Body of pancreas (tissue), 4 donors: ENCODE measurements around the gene MAPK8. TPM values are rescaled to one million over a fixed set of nuclear protein-coding genes. Genes with fewer than 3 reads are reported as not detected.

Source experiments
- ATAC-seq: fragments of 150-250 bp; one replicate; pipeline ENCODE4 v1.9.1; 2016
- DNase-seq, 4 donors: peaks; one replicate each; pipeline ENCODE4 v3.0.0-alpha.2; 2019
- H3K27ac ChIP-seq, 4 donors: fragments of 200-600 bp; sonication (generic); 1 replicate in 3 of 4; 2 replicates in 1 of 4; pipeline versions ENCODE4 v1.5.1 to v1.6.1; 2016 to 2019; ENCODE audit warnings: mild to moderate bottlenecking in 1 of 4, mixed read lengths in 1 of 4, moderate library complexity in 1 of 4
- H3K27me3 ChIP-seq, 2 donors: fragments of 200-600 bp; sonication (generic); one replicate each; pipeline ENCODE4 v1.6.0; 2016; ENCODE audit warnings: mild to moderate bottlenecking in 1 of 2
- H3K36me3 ChIP-seq, 2 donors: fragments of 200-600 bp; sonication (generic); replicated peaks in 1 of 2; 2 replicates each; pipeline ENCODE4 v1.5.1; 2016; ENCODE audit warnings: low read depth in 2 of 2; ENCODE audit not compliant: insufficient read depth in 1 of 2
- H3K4me1 ChIP-seq: fragments of 200-600 bp; sonication (generic); one replicate; pipeline ENCODE4 v1.6.0; 2016
- H3K4me3 ChIP-seq, 2 donors: fragments of 200-600 bp; sonication (generic); 1 replicate in 1 of 2; 2 replicates in 1 of 2; pipeline ENCODE4 v1.5.1; 2016 to 2019
- H3K9me3 ChIP-seq, 3 donors: fragments of 200-600 bp; sonication (generic); 1 replicate in 2 of 3; 2 replicates in 1 of 3; pipeline ENCODE4 v1.5.1; 2016
- POLR2A ChIP-seq, 3 donors: fragments of 450-650 bp; IDR thresholded peaks; one replicate each; pipeline ENCODE4 v1.6.1; 2016; ENCODE audit warnings: antibody characterized with exemption in 3 of 3, mild to moderate bottlenecking in 2 of 3
- WGBS, 2 donors: methylation state at CpG; one replicate each; pipeline ENCODE4 v1.1.5; 2017; 5-methylcytosine and 5-hydroxymethylcytosine counted together
- intact Hi-C: fragments of 100-400 bp; cut with DNase I; formaldehyde crosslinking; loops from one replicate; pipeline ENCODE4 v1.15.1; 2023
- total RNA-seq, 2 donors: library from RNA; depleted of rRNA; stranded (reverse); fragments of >200 nt; gene quantifications; one replicate each; pipeline ENCODE4 v1.1.0, GENCODE V29; 2016
- TF ChIP-seq, protein P1 (sequence below), 7 experiments: fragments of 450-650 bp in 4 of 7; fragments of 200-600 bp in 3 of 7; sonication (generic) in 3 of 7; IDR thresholded peaks; one replicate each; pipeline ENCODE4 v1.5.1; 2016 to 2019; ENCODE audit warnings: antibody characterized with exemption in 7 of 7

Gene MAPK8
- total RNA-seq, 2 donors from 2014 or later, result 16.1 to 22.7 TPM

GRCh38 chr10:48430402-48430993, 124.0 kb downstream of the MAPK8 start:
- Histone ChIP-seq H3K9me3 (no peaks in the 10 kb centered on the region), H3K4me3 (no peak overlapping the region), H3K36me3 (peaks cover 0 to 3% of the 10 kb centered on the region in 2 donors), H3K4me1 (no peaks in the 10 kb centered on the region), H3K27ac (no peak overlapping the region), H3K27me3 (no peaks in the 10 kb centered on the region)
- ATAC-seq (no peak), DNase-seq (no peak)
- TF ChIP-seq, protein P1, sequence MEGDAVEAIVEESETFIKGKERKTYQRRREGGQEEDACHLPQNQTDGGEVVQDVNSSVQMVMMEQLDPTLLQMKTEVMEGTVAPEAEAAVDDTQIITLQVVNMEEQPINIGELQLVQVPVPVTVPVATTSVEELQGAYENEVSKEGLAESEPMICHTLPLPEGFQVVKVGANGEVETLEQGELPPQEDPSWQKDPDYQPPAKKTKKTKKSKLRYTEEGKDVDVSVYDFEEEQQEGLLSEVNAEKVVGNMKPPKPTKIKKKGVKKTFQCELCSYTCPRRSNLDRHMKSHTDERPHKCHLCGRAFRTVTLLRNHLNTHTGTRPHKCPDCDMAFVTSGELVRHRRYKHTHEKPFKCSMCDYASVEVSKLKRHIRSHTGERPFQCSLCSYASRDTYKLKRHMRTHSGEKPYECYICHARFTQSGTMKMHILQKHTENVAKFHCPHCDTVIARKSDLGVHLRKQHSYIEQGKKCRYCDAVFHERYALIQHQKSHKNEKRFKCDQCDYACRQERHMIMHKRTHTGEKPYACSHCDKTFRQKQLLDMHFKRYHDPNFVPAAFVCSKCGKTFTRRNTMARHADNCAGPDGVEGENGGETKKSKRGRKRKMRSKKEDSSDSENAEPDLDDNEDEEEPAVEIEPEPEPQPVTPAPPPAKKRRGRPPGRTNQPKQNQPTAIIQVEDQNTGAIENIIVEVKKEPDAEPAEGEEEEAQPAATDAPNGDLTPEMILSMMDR (IDR thresholded peaks at IDR 0.05), result no peak
- TF ChIP-seq POLR2A (IDR thresholded peaks at IDR 0.05), result no peak
- 87 to 95% methylated on average over 4 of the region's 4 CpGs for WGBS, 2 donors
- intact Hi-C loops, result no loop called here

- no peak for DNase-seq
- H3K27ac ChIP-seq, result no peak overlapping the region
- no peaks in the 10 kb centered on the region for H3K9me3 ChIP-seq
- H3K36me3 ChIP-seq, result peaks cover 0 to 3% of the 10 kb centered on the region in 2 donors
- intact Hi-C loops, result no loop called here
- TF ChIP-seq POLR2A (IDR thresholded peaks at IDR 0.05), result no peak
- TF ChIP-seq, protein P1 (IDR thresholded peaks at IDR 0.05), result no peak
- H3K4me3 ChIP-seq, result no peak overlapping the region
- H3K4me1 ChIP-seq, result no peaks in the 10 kb centered on the region
- no peak for ATAC-seq
- H3K27me3 ChIP-seq, result no peaks in the 10 kb centered on the region
Measured at GRCh38 chr10:48431871-48432270, 125.4 kb downstream of the MAPK8 start.

DNA sequence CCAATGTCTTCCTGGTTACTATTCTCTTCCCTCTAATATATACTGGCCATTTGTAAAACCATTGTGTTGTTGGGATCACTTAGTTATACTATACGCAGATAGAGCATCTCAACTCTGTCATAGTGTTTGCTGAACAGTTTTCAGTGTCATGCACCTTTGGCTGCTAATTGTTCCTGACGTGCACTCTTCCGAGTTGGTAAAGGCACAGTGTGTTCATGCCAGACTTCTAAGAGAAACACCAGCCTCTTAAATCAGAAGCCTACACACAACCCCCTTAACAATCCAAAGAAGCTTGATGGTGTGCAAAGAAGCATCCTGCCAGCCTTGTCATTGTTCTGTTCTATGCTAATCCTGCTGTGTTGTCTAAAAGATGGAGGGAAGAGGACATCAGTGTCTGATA, 131.1 kb downstream of the MAPK8 start:
- H3K4me1 ChIP-seq, result peaks cover 11% of the 10 kb centered on the region
- ATAC-seq (no peak), DNase-seq (no peak)
- no peaks in the 10 kb centered on the region for H3K27me3 ChIP-seq
- no peak overlapping the region for H3K27ac ChIP-seq
- no peaks in the 10 kb centered on the region for H3K9me3 ChIP-seq
- intact Hi-C loops, result no loop called here
- TF ChIP-seq, protein P1 (IDR thresholded peaks at IDR 0.05), result no peak
- no peak for TF ChIP-seq POLR2A (IDR thresholded peaks at IDR 0.05)
- H3K36me3 ChIP-seq, result peaks cover 0 to 3% of the 10 kb centered on the region in 2 donors
- WGBS, 2 donors, result 88 to 93% methylated on average over 3 of the region's 3 CpGs
- H3K4me3 ChIP-seq, result no peak overlapping the region

- ATAC-seq (no peak), DNase-seq (no peak)
- TF ChIP-seq, protein P1 (IDR thresholded peaks at IDR 0.05), result no peak
- no peak for TF ChIP-seq POLR2A (IDR thresholded peaks at IDR 0.05)
- WGBS, 2 donors, result 64 to 70% methylated on average over 2 of the region's 2 CpGs
- Histone ChIP-seq H3K9me3 (no peaks in the 10 kb centered on the region), H3K4me3 (no peak overlapping the region), H3K4me1 (peaks cover 11% of the 10 kb centered on the region), H3K27me3 (no peaks in the 10 kb centered on the region), H3K36me3 (peaks cover 0 to 3% of the 10 kb centered on the region in 2 donors), H3K27ac (peak overlapping the region in 2 of 4 donors; percentile 3 to 5)
- intact Hi-C loops, result no loop called here
Measured at GRCh38 chr10:48439031-48439430, 132.6 kb downstream of the MAPK8 start.

- DNase-seq (peak; percentile 69 to 78 (median 74)), ATAC-seq (peak; percentile 96)
- intact Hi-C loops, result no loop called here
- Histone ChIP-seq H3K4me1 (peaks cover 11% of the 10 kb centered on the region), H3K4me3 (no peak overlapping the region), H3K27ac (peak overlapping the region in 3 of 4 donors; percentile 3 to 48 (median 5)), H3K27me3 (no peaks in the 10 kb centered on the region), H3K9me3 (no peaks in the 10 kb centered on the region), H3K36me3 (peaks cover 0 to 3% of the 10 kb centered on the region in 2 donors)
- 19 to 25% methylated on average over 10 of the region's 10 CpGs for WGBS, 2 donors
- TF ChIP-seq, protein P1 (IDR thresholded peaks at IDR 0.05), result peak in 1 of 7 experiments; percentile 24
- no peak for TF ChIP-seq POLR2A (IDR thresholded peaks at IDR 0.05)
Measured at GRCh38 chr10:48439581-48440041, 133.1 kb downstream of the MAPK8 start.
